ENCODE results near the gene NRIP1. TPM values are rescaled to one million over a fixed set of nuclear protein-coding genes. Genes with fewer than 3 reads are reported as not detected.

The NRIP1 gene
- total RNA-seq, 1 experiment from 2014 or later = 10.4 TPM

- no peak overlapping the region for H2BK20ac ChIP-seq (ENCODE audit: low read depth, low read length, poor library complexity, severe bottlenecking)
- H4K91ac ChIP-seq (ENCODE audit: insufficient read length, low read depth, low read length) = no peak overlapping the region
- Mint-ChIP-seq H3K36me3 (ENCODE audit: insufficient read depth in 1 of 3, low read depth in 3 of 3) (no peaks in the 10 kb centered on the region), H3K27ac (no peak overlapping the region), H3K4me3 (no peak overlapping the region), H3K9me3 (no peaks in the 10 kb centered on the region), H3K27me3 (ENCODE audit: low read depth) (peaks cover 24% of the 10 kb centered on the region), H3K4me1 (peaks cover 15 to 20% of the 10 kb centered on the region in 2 experiments)
- no peak overlapping the region for H3K4ac ChIP-seq (ENCODE audit: low read depth, low read length)
- no CpG with 5 or more reads among the region's 3 CpGs for WGBS (ENCODE audit: extremely low coverage, insufficient read length, low lambda C conversion rate)
- no peaks in the 10 kb centered on the region for H3K79me1 ChIP-seq (ENCODE audit: insufficient read depth, low read depth, low read length, poor library complexity, severe bottlenecking)
- H3T11ph ChIP-seq (ENCODE audit: low read length) = no peak overlapping the region
- no peaks in the 10 kb centered on the region for H4K20me1 ChIP-seq (ENCODE audit: control insufficient read depth, insufficient read depth, insufficient read length)
- no peak overlapping the region for H3K23ac ChIP-seq (ENCODE audit: insufficient read length, low read depth, low read length)
- H2BK5ac ChIP-seq (ENCODE audit: insufficient read length, low read length) = no peak overlapping the region
- no peak overlapping the region for H3K14ac ChIP-seq (ENCODE audit: insufficient read depth, low read length)
- no peak overlapping the region for H2AK5ac ChIP-seq (ENCODE audit: insufficient read length, low read length)
- no peaks in the 10 kb centered on the region for H3K27me3 ChIP-seq (ENCODE audit: insufficient read depth, low read length)
- H2BK120ac ChIP-seq (ENCODE audit: low read depth, low read length, poor library complexity, severe bottlenecking) = no peak overlapping the region
- no peak overlapping the region for H3K27ac ChIP-seq (ENCODE audit: insufficient read length, low read depth, low read length)
- H3K18ac ChIP-seq (ENCODE audit: insufficient read length, low read depth, low read length) = no peak overlapping the region
- no peak overlapping the region for H2BK15ac ChIP-seq (ENCODE audit: low read depth, low read length)
- H3K56ac ChIP-seq (ENCODE audit: insufficient read length, low read depth, low read length) = no peak overlapping the region
- no peaks in the 10 kb centered on the region for H3K9me3 ChIP-seq (ENCODE audit: control insufficient read depth, low read depth, low read length)
- H3K9ac ChIP-seq (ENCODE audit: extremely low read depth, insufficient read length, low read length) = no peak overlapping the region
- no peak overlapping the region for H2BK12ac ChIP-seq (ENCODE audit: insufficient read length, low read depth, low read length)
- no peak overlapping the region for H4K5ac ChIP-seq (ENCODE audit: insufficient read length, low read depth, low read length)
- H4K8ac ChIP-seq (replicated peaks; ENCODE audit: insufficient read length, low read depth, low read length) = no peak overlapping the region
- TF ChIP-seq, protein P1, sequence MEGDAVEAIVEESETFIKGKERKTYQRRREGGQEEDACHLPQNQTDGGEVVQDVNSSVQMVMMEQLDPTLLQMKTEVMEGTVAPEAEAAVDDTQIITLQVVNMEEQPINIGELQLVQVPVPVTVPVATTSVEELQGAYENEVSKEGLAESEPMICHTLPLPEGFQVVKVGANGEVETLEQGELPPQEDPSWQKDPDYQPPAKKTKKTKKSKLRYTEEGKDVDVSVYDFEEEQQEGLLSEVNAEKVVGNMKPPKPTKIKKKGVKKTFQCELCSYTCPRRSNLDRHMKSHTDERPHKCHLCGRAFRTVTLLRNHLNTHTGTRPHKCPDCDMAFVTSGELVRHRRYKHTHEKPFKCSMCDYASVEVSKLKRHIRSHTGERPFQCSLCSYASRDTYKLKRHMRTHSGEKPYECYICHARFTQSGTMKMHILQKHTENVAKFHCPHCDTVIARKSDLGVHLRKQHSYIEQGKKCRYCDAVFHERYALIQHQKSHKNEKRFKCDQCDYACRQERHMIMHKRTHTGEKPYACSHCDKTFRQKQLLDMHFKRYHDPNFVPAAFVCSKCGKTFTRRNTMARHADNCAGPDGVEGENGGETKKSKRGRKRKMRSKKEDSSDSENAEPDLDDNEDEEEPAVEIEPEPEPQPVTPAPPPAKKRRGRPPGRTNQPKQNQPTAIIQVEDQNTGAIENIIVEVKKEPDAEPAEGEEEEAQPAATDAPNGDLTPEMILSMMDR (conservative IDR thresholded peaks at IDR 0.05) = no peak
- DNase-seq = no peak
- peaks cover 5% of the 10 kb centered on the region; the same call in 1 of the 2 replicates for H3K4me1 ChIP-seq (ENCODE audit: insufficient read depth, low read length)
- H3K79me2 ChIP-seq (ENCODE audit: insufficient read depth, low read length) = no peaks in the 10 kb centered on the region
- H2AFZ ChIP-seq (ENCODE audit: low read length) = no peak overlapping the region
- H3K23me2 ChIP-seq (ENCODE audit: insufficient read length, low read depth, low read length, poor library complexity, severe bottlenecking) = no peaks in the 10 kb centered on the region
- H3K4me2 ChIP-seq (ENCODE audit: insufficient read depth, insufficient read length, low read length) = no peak overlapping the region
Measured at GRCh38 chr21:14998336-14998735, 66.5 kb downstream of the NRIP1 start.
